T-helper 1 cell treated with Interleukin-12 subunit alpha and Interleukin-12 subunit beta and Interleukin-4 antibody, amounts not matched to agents 30 ng/mL and 1 ng/mL, for 36 hours (primary cell): Measurements from ENCODE around the gene TYSND1. TPM values are rescaled to one million over a fixed set of nuclear protein-coding genes. Genes with fewer than 3 reads are reported as not detected.

Experiments
- total RNA-seq: library from RNA; stranded (reverse); gene quantifications from 2 replicates; pipeline ENCODE4 v1.2.3, GENCODE V29; 2022

Gene TYSND1
- total RNA-seq, 1 donor from 2014 or later: 10.1 TPM

Other genes starting within 250 kb of the TYSND1 start
- 3.4 and 3.5 TPM in 2 replicates for gene MACROH2A2, start 93.9 kb downstream of the TYSND1 start, total RNA-seq
- gene AIFM2, start 13.9 kb downstream of the TYSND1 start, total RNA-seq: 4.6 and 4.9 TPM in 2 replicates
- gene SAR1A, start 23.8 kb upstream of the TYSND1 start, total RNA-seq: 100.0 and 110 TPM in 2 replicates
- gene PPA1, start 86.7 kb upstream of the TYSND1 start, total RNA-seq: 187 and 192 TPM in 2 replicates
- not detected in 2 replicates for gene NPFFR1, start 137.3 kb upstream of the TYSND1 start, total RNA-seq
- gene LRRC20, start 235.9 kb upstream of the TYSND1 start, total RNA-seq: 7.8 and 9.0 TPM in 2 replicates